PC-3 (cell line): Measurements from ENCODE around the gene TBXA2R. TPM values are rescaled to one million over a fixed set of nuclear protein-coding genes. Genes with fewer than 3 reads are reported as not detected.

Source experiments
- ATAC-seq: fragments of 200-7000 bp; cut with Tn5 transposase; 2 replicates; pipeline ENCODE4 v1.9.1; 2020; ENCODE audit warnings: mild to moderate bottlenecking, moderate library complexity
- BruUV-seq: library from RNA; stranded (reverse); fragments of 400-500 nt; replicated peaks from 2 replicates; lab custom pipeline; 2021; lab: Mats Ljungman, UMichigan
- CTCF ChIA-PET: fragments of 300-600 bp; sonication (Branson Sonifier 250); formaldehyde crosslinking; loops from one replicate; lab custom pipeline; 2022; ENCODE audit warnings: antibody characterized with exemption; lab: Charles Lee
- POLR2A ChIA-PET: fragments of 300-600 bp; sonication (Branson Sonifier 250); formaldehyde crosslinking; loops from one replicate; lab custom pipeline; 2022; ENCODE audit warnings: antibody characterized with exemption; ENCODE audit not compliant: unreplicated experiment; lab: Charles Lee
- DNase-seq: peaks from one replicate; pipeline ENCODE4 v3.0.0-alpha.2; 2015
- H2AFZ ChIP-seq: fragments of 300-600 bp; sonication (generic); 2 replicates; pipeline ENCODE4 v1.6.0; 2016; ENCODE audit warnings: antibody characterized with exemption, low read length
- H3F3A ChIP-seq: fragments of 300-600 bp; sonication (generic); one replicate; pipeline ENCODE4 v1.6.0; 2017; ENCODE audit warnings: antibody characterized with exemption, low read length, control low read depth, mild to moderate bottlenecking; ENCODE audit not compliant: unreplicated experiment
- H3K27ac ChIP-seq: fragments of 300-600 bp; sonication (generic); 2 replicates; pipeline ENCODE4 v1.5.1; 2016; ENCODE audit warnings: mild to moderate bottlenecking, low read length
- H3K27me3 ChIP-seq: fragments of 300-600 bp; sonication (generic); 2 replicates; pipeline ENCODE4 v1.6.1; 2016; ENCODE audit warnings: low read length, mixed read lengths
- H3K36me3 ChIP-seq: fragments of 300-600 bp; sonication (generic); 2 replicates; pipeline ENCODE4 v1.6.1; 2016; ENCODE audit warnings: low read depth, mixed run types, low read length, mixed read lengths
- H3K4me1 ChIP-seq: fragments of 300-600 bp; sonication (generic); 2 replicates; pipeline ENCODE4 v1.5.1; 2016; ENCODE audit warnings: low read length; ENCODE audit not compliant: insufficient read depth
- H3K4me2 ChIP-seq: fragments of 300-600 bp; sonication (generic); 2 replicates; pipeline ENCODE4 v1.6.0; 2016; ENCODE audit warnings: low read length
- H3K4me3 ChIP-seq: fragments of 300-600 bp; sonication (generic); 2 replicates; pipeline ENCODE4 v1.5.1; 2016; ENCODE audit warnings: mild to moderate bottlenecking, low read length, mixed read lengths
- H3K79me2 ChIP-seq: fragments of 300-600 bp; sonication (generic); 2 replicates; pipeline ENCODE4 v1.6.1; 2017; ENCODE audit warnings: low read length, mixed read lengths
- H3K9ac ChIP-seq: fragments of 300-600 bp; sonication (generic); 2 replicates; pipeline ENCODE4 v1.6.0; 2016; ENCODE audit warnings: mild to moderate bottlenecking, low read length
- H3K9me2 ChIP-seq: fragments of 300-600 bp; sonication (generic); replicated peaks from 2 replicates; pipeline ENCODE4 v1.6.1; 2016; ENCODE audit warnings: mixed run types, low read length, mixed read lengths
- H3K9me3 ChIP-seq: fragments of 300-600 bp; sonication (generic); 2 replicates; pipeline ENCODE4 v1.6.1; 2016; ENCODE audit warnings: low read length, mixed read lengths
- H4K20me1 ChIP-seq: fragments of 300-600 bp; sonication (generic); 2 replicates; pipeline ENCODE4 v1.6.1; 2016; ENCODE audit warnings: low read length, mixed read lengths
- EZH2 ChIP-seq: fragments of 300-600 bp; sonication (generic); IDR thresholded peaks from one replicate; pipeline ENCODE4 v1.6.1; 2017; ENCODE audit warnings: antibody characterized with exemption, mild to moderate bottlenecking, low read length; ENCODE audit not compliant: unreplicated experiment
- EZH2phosphoT487 ChIP-seq: fragments of 300-600 bp; sonication (generic); IDR thresholded peaks from 2 replicates; pipeline ENCODE4 v1.6.1; 2018; ENCODE audit warnings: mild to moderate bottlenecking, antibody characterized with exemption, low read length, borderline replicate concordance
- intact Hi-C: fragments of 100-400 bp; cut with micrococcal nuclease; formaldehyde crosslinking; loops from 2 replicates; pipeline ENCODE4 v1.9.0; 2023
- total RNA-seq: library from RNA; depleted of rRNA; stranded (reverse); fragments of >200 nt; gene quantifications from 2 replicates; pipeline ENCODE4 v1.2.3, GENCODE V29; 2014
- TF ChIP-seq, protein P1 (sequence below): fragments of 300-600 bp; sonication (generic); conservative IDR thresholded peaks from 2 replicates; pipeline ENCODE4 v1.5.1; 2017; ENCODE audit warnings: antibody characterized with exemption, low read depth, mild to moderate bottlenecking, low read length

Gene TBXA2R
- total RNA-seq, 1 experiment from 2014 or later, result 0.77 TPM

DNA sequence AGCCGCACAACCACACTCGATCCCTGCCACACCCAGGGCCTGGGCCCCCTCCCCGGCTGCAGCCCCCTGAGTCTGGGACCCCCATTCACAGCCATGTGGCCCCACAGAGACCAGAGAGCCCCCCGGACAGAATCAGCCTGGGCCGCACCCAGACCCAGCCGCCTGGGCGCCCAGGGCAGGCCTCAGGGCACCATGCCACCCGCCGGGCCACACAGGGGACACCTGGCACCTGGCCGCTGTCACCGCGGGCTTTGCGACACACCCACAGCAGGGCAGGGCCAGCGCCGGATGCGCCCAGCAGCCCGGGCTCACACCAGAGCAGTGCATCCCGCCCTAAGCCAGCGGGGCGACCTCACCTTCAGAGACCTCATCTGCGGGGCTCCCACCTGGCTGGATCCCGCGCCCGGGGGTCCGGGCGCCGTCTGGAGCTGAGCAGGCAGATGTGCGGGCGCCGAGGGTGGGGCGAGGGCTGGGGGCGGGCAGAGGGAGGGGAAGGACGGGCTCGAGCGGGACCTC is 443 bp downstream of the TBXA2R start:
- H3K4me1 ChIP-seq, result peaks cover 16% of the 10 kb centered on the region; the same call in 1 of the 2 replicates
- no peak overlapping the region for H3K27ac ChIP-seq
- H3K9me2 ChIP-seq, result no peaks in the 10 kb centered on the region
- H3K4me2 ChIP-seq, result peak overlapping the region; percentile 88
- no peaks in the 10 kb centered on the region for H3K9me3 ChIP-seq
- ChIA-PET POLR2A (no interaction called here), CTCF (no interaction called here)
- peak overlapping the region; percentile 69 for H2AFZ ChIP-seq
- no peaks in the 10 kb centered on the region for H3K36me3 ChIP-seq
- peak overlapping the region; percentile 66 for H3K4me3 ChIP-seq
- no TSS peak for BruUV-seq
- intact Hi-C loops, result no loop called here
- H3K9ac ChIP-seq, result peak overlapping the region; percentile 25; the same call in 1 of the 2 replicates
- H3F3A ChIP-seq, result no peaks in the 10 kb centered on the region
- H3K79me2 ChIP-seq, result no peaks in the 10 kb centered on the region
- no peaks in the 10 kb centered on the region for H4K20me1 ChIP-seq
- peak; percentile 69 for ATAC-seq
- peak; percentile 35 for DNase-seq
- no peak for TF ChIP-seq EZH2phosphoT487
- no peak for TF ChIP-seq EZH2
- TF ChIP-seq, protein P1, sequence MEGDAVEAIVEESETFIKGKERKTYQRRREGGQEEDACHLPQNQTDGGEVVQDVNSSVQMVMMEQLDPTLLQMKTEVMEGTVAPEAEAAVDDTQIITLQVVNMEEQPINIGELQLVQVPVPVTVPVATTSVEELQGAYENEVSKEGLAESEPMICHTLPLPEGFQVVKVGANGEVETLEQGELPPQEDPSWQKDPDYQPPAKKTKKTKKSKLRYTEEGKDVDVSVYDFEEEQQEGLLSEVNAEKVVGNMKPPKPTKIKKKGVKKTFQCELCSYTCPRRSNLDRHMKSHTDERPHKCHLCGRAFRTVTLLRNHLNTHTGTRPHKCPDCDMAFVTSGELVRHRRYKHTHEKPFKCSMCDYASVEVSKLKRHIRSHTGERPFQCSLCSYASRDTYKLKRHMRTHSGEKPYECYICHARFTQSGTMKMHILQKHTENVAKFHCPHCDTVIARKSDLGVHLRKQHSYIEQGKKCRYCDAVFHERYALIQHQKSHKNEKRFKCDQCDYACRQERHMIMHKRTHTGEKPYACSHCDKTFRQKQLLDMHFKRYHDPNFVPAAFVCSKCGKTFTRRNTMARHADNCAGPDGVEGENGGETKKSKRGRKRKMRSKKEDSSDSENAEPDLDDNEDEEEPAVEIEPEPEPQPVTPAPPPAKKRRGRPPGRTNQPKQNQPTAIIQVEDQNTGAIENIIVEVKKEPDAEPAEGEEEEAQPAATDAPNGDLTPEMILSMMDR, result no peak
- H3K27me3 ChIP-seq, result no peaks in the 10 kb centered on the region

DNA sequence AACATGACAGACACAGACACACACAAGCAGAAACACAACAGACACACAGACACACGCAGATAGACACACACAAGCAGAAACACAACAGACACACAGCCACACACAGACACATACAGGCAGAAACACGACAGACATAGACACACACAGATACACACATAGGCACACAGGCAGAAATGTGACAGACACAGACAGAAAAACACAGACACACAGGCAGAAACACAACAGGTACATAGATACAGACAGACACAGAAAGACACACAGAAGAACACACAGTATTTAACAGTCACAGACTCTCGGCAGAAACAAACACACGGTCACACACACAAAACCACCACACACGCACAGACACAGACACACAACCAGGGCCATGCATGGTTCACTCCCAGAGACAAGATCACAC is 905 bp downstream of the TBXA2R start:
- ChIA-PET POLR2A (no interaction called here), CTCF (no interaction called here)
- Histone ChIP-seq H3K4me2 (peak overlapping the region; percentile 88), H3K79me2 (no peaks in the 10 kb centered on the region), H3K27ac (no peak overlapping the region), H3K36me3 (no peaks in the 10 kb centered on the region), H3F3A (no peaks in the 10 kb centered on the region), H4K20me1 (no peaks in the 10 kb centered on the region), H3K27me3 (no peaks in the 10 kb centered on the region), H3K4me3 (peak overlapping the region; percentile 66), H3K9ac (peak overlapping the region; percentile 25; the same call in 1 of the 2 replicates), H3K9me3 (no peaks in the 10 kb centered on the region), H3K4me1 (peaks cover 16% of the 10 kb centered on the region; the same call in 1 of the 2 replicates), H3K9me2 (no peaks in the 10 kb centered on the region), H2AFZ (peak overlapping the region; percentile 69)
- intact Hi-C loops, result no loop called here
- no TSS peak for BruUV-seq
- TF ChIP-seq, protein P1, result no peak
- TF ChIP-seq EZH2phosphoT487, result no peak
- TF ChIP-seq EZH2, result no peak
- no peak for DNase-seq
- ATAC-seq, result no peak

DNA sequence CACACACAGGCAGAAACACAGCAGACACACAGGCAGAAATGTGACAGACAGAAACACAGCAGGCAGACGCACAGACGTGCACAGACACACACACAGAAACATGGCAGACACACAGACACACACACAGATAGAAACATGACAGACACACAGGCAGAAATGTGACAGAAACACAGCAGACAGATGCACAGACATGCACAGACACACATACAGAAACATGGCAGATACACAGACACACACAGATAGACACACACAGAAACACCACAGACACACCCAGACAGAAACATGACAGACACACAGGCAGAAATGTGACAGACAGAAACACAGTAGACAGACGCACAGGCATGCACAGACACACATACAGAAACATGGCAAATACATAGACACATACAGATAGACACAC is 1.3 kb downstream of the TBXA2R start:
- ChIA-PET CTCF (no interaction called here), POLR2A (no interaction called here)
- Histone ChIP-seq H3K36me3 (no peaks in the 10 kb centered on the region), H3K9me3 (no peaks in the 10 kb centered on the region), H3K4me3 (peak overlapping the region; percentile 66), H3K27me3 (no peaks in the 10 kb centered on the region), H4K20me1 (no peaks in the 10 kb centered on the region), H3K27ac (no peak overlapping the region), H3K4me2 (peak overlapping the region; percentile 88), H3K4me1 (peaks cover 16% of the 10 kb centered on the region; the same call in 1 of the 2 replicates), H2AFZ (no peak overlapping the region), H3K9me2 (no peaks in the 10 kb centered on the region), H3F3A (no peaks in the 10 kb centered on the region), H3K79me2 (no peaks in the 10 kb centered on the region), H3K9ac (no peak overlapping the region)
- ATAC-seq (no peak), DNase-seq (no peak)
- no TSS peak for BruUV-seq
- TF ChIP-seq, protein P1, result no peak
- TF ChIP-seq EZH2phosphoT487, result no peak
- TF ChIP-seq EZH2, result no peak
- intact Hi-C loops, result no loop called here
